Stimulated activated CD4-positive, alpha-beta T cell treated with anti-CD3 and anti-CD28 coated beads, Interleukin-1b, Interleukin-23, amount 100 ng/mL, for 48 hours (primary cell): ENCODE results near the gene NKTR.

ENCODE experiments used
- DNase-seq: peaks from one replicate; pipeline ENCODE4 v3.0.0-alpha.2; 2020

NKTR gene

GRCh38 chr3:42683875-42684598 lies 83.6 kb downstream of the NKTR start:
- peak; percentile 70 for DNase-seq

DNA sequence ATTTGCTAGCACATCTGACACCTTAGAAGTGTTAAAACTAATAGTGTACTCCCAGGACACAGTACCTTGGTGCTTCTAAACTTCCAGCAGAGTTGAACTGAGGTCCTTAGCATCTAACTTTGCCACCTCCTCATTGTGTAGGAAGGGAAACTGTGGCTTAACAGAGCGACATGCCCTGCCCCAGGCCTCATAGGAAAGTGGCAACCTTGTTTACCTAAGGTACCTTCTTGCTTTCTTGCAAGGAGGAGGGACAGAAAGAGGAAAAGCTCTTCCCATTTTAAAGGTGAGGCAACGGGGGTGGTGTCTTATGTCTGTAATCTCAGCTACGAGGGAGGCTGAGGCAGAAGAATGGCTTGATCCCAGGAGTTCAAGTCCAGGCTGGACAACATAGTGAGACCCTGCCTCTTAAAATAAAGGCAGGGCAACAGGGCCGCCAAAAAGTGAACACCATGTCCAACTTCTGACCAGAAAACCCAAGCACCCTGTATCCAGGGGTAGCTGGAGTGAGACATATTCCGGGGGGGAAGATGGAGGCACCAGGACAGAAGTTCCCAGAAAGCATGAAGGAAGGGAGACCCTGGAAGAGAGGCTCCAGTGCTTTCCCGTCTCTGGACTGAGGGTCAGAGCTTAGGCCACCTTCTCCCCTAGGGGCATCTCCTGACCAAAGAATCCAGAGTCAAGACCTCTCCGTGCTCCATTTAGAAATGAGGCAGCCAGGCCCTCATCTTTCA lies 84.3 kb downstream of the NKTR start:
- DNase-seq: no peak

GRCh38 chr3:42685363-42685881 lies 84.9 kb downstream of the NKTR start, which contains the start of gene KLHL40:
KLHL40 (plus strand) TSS chr3:42685537; CDS start chr3:42685619, 82 bp downstream.
- DNase-seq: no peak

DNA sequence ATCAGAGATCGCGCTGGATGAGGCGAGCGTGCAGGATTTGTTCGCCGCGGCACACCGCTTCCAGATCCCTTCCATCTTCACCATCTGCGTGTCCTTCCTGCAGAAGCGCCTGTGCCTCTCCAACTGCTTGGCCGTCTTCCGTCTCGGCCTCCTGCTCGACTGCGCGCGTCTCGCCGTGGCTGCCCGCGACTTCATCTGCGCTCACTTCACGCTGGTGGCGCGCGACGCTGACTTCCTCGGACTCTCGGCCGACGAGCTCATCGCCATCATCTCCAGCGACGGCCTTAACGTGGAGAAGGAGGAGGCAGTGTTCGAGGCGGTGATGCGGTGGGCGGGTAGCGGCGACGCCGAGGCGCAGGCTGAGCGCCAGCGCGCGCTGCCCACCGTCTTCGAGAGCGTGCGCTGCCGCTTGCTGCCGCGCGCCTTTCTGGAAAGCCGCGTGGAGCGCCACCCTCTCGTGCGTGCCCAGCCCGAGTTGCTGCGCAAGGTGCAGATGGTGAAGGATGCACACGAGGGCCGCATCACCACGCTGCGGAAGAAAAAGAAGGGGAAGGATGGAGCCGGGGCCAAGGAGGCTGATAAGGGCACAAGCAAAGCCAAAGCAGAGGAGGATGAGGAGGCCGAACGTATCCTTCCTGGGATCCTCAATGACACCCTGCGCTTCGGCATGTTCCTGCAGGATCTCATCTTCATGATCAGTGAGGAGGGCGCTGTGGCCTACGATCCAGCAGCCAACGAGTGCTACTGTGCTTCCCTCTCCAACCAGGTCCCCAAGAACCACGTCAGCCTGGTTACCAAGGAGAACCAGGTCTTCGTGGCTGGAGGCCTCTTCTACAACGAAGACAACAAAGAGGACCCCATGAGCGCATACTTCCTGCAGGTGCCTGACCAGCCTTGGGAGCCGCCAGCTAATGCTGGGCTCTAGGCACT lies 85.7 kb downstream of the NKTR start:
- DNase-seq: no peak

GRCh38 chr3:42686832-42687650 lies 86.6 kb downstream of the NKTR start:
- DNase-seq: no peak

DNA sequence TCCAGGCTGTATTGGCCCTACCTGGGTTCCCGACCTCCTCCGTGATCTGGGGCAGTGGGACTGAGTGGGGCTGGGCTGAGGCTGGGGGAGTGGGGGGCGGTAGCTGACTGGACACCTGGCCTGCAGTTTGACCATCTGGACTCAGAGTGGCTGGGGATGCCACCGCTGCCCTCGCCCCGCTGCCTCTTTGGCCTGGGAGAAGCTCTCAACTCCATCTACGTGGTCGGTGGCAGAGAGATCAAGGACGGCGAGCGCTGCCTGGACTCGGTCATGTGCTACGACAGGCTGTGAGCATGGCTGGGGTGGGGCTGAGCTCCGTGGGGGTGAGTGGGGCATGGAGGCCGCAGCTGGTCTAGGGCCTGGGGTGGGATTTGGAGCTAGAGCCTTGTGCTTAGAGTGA lies 87.5 kb downstream of the NKTR start:
- no peak for DNase-seq

DNA sequence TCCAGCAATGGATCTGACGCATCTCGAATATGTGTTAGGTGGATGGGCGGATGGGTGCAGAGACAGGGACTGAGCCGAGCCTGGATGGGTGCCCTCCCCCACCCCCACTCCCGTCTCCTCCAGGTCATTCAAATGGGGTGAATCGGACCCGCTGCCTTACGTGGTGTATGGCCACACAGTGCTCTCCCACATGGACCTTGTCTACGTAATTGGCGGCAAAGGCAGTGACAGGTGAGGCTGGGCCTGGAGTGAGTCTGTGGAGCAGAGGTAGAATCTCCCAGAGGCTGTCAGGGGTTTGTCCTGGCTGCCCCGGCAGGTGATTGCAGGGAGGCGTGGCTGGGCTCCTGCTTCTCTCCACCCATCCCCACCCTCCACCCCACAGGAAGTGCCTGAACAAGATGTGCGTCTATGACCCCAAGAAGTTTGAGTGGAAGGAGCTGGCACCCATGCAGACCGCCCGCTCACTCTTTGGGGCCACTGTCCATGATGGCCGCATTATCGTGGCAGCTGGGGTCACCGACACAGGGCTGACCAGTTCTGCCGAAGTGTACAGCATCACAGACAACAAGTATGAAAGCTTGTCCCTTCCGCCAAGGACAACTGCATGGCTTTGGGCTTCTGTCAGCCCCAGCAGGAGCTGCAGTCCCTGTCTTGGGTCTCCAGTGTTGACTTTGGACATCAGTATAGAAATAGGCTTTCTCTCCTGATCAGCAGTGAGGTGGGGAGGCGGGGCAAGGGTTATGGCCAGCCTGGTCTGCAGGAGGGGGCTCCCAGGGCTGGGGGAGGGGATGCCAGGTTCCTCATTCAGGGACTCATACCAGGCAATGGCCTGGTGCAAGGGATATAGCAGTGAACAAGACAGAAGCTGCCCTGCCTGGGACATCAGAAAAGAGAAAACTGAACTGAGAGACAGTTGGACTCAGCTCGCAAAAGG lies 88.3 kb downstream of the NKTR start:
- no peak for DNase-seq

GRCh38 chr3:42689421-42690014 lies 89.0 kb downstream of the NKTR start:
- DNase-seq: no peak

- DNase-seq: no peak
These were observed 89.7 kb downstream of the NKTR start for GRCh38 chr3:42690191-42690590.

DNA sequence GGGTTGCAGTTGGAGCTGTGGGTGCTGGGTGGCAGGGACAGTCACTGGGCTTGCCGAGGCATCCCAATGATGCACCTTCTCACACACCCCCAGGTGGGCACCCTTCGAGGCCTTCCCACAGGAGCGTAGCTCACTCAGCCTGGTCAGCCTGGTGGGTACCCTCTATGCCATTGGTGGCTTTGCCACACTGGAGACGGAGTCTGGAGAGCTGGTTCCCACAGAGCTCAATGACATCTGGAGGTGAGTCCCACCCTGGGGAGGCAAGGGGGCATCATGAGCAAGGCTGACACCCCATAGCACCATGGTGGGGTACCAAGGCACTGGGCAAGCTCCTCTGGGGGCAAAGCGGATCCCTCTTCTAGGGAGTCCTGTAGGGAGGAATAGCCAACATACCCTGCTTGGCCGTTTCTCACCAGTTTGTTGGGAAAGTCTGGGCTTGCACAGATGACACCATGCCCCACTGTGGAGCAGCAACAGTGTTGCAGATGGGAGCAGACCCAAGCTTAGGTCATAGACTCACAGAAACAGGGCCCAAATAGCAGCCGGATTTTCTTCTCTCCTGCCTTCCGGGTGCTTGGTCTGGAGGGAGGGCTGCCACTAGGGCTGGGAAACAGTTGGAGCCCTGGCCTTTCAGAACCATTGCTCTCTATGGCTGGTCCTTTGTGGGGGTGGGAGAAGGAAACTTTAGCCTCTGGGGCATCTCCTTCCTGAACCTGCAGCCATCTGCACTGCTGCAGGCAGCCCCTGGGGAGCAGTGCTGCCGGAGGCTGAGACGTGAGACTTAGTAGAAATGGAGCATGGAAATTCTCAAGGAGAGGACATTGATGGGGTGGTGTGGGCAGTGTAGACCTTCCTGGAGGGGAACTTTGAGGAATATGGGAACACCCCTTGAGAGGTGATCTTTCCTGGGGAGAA lies 90.5 kb downstream of the NKTR start:
- DNase-seq: no peak

DNA sequence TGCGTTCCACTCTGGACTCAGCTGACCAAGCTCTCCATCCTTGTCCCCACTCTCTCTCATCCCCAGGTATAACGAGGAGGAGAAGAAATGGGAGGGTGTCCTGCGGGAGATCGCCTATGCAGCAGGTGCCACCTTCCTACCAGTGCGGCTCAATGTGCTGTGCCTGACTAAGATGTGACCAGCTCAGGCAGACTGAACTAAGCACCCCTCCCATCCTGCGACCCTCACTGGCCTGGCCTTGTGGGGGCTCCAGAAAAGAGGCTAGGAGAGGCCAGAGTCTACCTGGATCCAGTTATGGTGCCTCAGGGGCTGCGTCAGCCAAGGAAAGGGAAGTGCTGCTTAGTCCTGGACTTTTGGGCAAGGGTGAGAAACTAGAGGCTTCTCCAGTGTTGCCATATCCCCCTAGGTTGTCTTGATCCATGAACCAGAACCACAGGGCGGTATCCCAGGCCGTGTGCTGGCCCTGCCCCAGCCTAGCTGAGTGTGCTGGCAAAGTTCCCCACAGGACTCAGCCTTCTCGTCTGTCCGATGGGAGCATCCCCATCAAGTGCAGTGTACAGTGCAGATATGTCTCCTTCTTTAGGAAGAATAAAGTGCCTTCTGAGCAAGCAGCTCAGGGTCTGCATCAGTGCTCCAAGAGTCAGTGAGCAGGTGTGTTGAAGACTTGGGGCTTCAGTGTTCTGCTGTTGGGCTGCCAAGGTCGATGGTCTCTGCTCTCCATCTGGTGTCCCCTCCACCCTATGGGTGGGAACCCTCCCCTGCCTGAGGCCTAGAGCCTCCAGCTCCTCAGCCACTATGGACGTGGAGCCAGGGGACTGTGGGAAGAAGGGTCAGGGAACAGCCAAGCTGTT lies 91.6 kb downstream of the NKTR start:
- no peak for DNase-seq

DNA sequence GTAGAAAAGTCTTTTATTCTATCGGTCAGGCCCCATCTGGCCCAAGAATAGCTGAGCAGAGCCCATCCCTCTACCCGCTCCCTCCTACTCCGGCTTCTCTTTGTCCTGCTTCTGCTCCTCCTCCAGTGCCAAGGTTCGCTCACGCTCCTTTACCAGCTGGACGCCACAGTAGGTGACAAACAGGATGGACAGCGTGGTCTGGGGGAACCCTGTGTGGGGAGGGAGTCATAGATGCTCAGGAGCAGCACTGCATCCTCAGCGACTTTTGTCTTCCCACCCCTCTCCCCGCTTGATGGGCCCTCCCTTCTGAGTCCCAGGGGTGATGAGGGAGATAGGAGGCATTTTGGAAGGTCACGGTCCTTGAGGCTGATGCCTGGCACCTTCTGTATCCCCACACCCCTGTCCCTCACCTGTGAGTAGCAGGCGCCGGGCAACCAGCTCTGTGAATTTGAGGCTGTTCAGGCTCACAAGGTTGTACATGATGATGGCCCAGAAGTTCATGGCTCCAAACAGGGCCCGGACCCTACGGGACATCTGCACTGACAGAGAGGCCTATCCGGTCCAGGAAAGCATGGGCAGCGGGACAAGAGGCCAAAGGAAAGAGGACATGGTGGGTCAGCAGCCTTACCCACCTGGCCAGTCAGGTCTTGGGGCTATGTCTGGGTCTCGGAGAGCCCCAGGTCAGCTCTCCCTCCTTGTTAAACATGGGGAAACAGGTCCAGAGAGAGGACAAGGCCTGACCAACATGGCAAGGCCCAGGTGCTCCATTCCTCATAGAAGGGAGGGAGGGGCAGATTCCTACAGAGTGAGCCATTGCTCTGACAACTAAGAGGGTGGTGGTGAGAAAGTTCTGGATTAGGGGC lies 92.4 kb downstream of the NKTR start:
- no peak for DNase-seq

GRCh38 chr3:42693530-42693930 lies 93.0 kb downstream of the NKTR start:
- no peak for DNase-seq

GRCh38 chr3:42694366-42694765 lies 93.9 kb downstream of the NKTR start:
- no peak for DNase-seq

- no peak for DNase-seq
These were observed 96.1 kb downstream of the NKTR start for GRCh38 chr3:42696356-42697288.
